ENCODE data around the gene MCM5. TPM values are rescaled to one million over a fixed set of nuclear protein-coding genes. Genes with fewer than 3 reads are reported as not detected.
"Not testable (repeated sequence)": the region's sequence is repeated elsewhere in the genome, so short reads cannot be mapped to it uniquely, and the experiment has no call there.

The MCM5 gene
- total and polyA plus RNA-seq, 2 of the 13 experiments (the other 11 are each of a cell fraction or from before 2014, with no cell fraction given), result 40.2 to 93.5 TPM

- TF ChIP-seq CREB1 (IDR thresholded peaks at IDR 0.05) (peak; percentile 47; the same call in 1 of the 2 replicates), FOXP1 (IDR thresholded peaks at IDR 0.05) (peak; percentile 62; the same call in 1 of the 2 replicates), FOXP1 (CRISPR knock-in tag; IDR thresholded peaks at IDR 0.05) (peak; percentile 96), GATAD1 (CRISPR knock-in tag; IDR thresholded peaks at IDR 0.05) (0 out of 2 replicates have a peak, but pooled peaks have one; percentile 54), ZNF205 (CRISPR knock-in tag; IDR thresholded peaks at IDR 0.05) (0 out of 2 replicates have a peak, but pooled peaks have one; percentile 37), BCL6 (CRISPR knock-in tag; IDR thresholded peaks at IDR 0.05) (peak; percentile 72), SAP130 (CRISPR knock-in tag; IDR thresholded peaks at IDR 0.05; ENCODE audit: low read depth) (peak; percentile 82), MEF2D (CRISPR knock-in tag; IDR thresholded peaks at IDR 0.05) (peak; percentile 55; the same call in 1 of the 2 replicates), SOX5 (CRISPR knock-in tag; IDR thresholded peaks at IDR 0.05; ENCODE audit: borderline replicate concordance) (peak; percentile 90; the same call in 1 of the 2 replicates), JUN (CRISPR knock-in tag; IDR thresholded peaks at IDR 0.05) (peak; percentile 83), KLF16 (CRISPR knock-in tag; IDR thresholded peaks at IDR 0.05) (peak in 1 of 2 experiments; percentile 70; a peak in 2 of 4 replicates), ZFP36L1 (CRISPR knock-in tag; IDR thresholded peaks at IDR 0.05) (peak; percentile 48; the same call in 1 of the 2 replicates), TBX2 (CRISPR knock-in tag; IDR thresholded peaks at IDR 0.05; ENCODE audit: borderline replicate concordance) (peak; percentile 48; the same call in 1 of the 2 replicates), RXRB (CRISPR knock-in tag; IDR thresholded peaks at IDR 0.05; ENCODE audit: borderline replicate concordance) (peak; percentile 84), KDM3A (CRISPR knock-in tag; IDR thresholded peaks at IDR 0.05; ENCODE audit: low read depth) (0 out of 2 replicates have a peak, but pooled peaks have one; percentile 24), FOXK2 (IDR thresholded peaks at IDR 0.05) (peak; percentile 48; the same call in 1 of the 2 replicates), CEBPG (CRISPR knock-in tag; IDR thresholded peaks at IDR 0.05) (peak; percentile 50), SOX6 (CRISPR knock-in tag; IDR thresholded peaks at IDR 0.05) (peak; percentile 92), BHLHE40 (IDR thresholded peaks at IDR 0.05; ENCODE audit: low read length) (0 out of 2 replicates have a peak, but pooled peaks have one; percentile 12), FOXK1 (CRISPR knock-in tag; IDR thresholded peaks at IDR 0.05; ENCODE audit: borderline replicate concordance, low read depth) (peak; percentile 95)
- not testable (repeated sequence) for TF ChIP-seq CREB1 (CRISPR knock-in tag; IDR thresholded peaks at IDR 0.05); SOX6 (IDR thresholded peaks at IDR 0.05)
- TF ChIP-seq, protein P1, sequence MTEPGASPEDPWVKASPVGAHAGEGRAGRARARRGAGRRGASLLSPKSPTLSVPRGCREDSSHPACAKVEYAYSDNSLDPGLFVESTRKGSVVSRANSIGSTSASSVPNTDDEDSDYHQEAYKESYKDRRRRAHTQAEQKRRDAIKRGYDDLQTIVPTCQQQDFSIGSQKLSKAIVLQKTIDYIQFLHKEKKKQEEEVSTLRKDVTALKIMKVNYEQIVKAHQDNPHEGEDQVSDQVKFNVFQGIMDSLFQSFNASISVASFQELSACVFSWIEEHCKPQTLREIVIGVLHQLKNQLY (CRISPR knock-in tag; IDR thresholded peaks at IDR 0.05), result 0 out of 2 replicates have a peak, but pooled peaks have one; percentile 22
- TF ChIP-seq, protein P2, sequence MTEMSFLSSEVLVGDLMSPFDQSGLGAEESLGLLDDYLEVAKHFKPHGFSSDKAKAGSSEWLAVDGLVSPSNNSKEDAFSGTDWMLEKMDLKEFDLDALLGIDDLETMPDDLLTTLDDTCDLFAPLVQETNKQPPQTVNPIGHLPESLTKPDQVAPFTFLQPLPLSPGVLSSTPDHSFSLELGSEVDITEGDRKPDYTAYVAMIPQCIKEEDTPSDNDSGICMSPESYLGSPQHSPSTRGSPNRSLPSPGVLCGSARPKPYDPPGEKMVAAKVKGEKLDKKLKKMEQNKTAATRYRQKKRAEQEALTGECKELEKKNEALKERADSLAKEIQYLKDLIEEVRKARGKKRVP (CRISPR knock-in tag; IDR thresholded peaks at IDR 0.05), result peak in 1 of 2 experiments; percentile 52; a peak in 2 of 4 replicates
- TF ChIP-seq, protein P3, sequence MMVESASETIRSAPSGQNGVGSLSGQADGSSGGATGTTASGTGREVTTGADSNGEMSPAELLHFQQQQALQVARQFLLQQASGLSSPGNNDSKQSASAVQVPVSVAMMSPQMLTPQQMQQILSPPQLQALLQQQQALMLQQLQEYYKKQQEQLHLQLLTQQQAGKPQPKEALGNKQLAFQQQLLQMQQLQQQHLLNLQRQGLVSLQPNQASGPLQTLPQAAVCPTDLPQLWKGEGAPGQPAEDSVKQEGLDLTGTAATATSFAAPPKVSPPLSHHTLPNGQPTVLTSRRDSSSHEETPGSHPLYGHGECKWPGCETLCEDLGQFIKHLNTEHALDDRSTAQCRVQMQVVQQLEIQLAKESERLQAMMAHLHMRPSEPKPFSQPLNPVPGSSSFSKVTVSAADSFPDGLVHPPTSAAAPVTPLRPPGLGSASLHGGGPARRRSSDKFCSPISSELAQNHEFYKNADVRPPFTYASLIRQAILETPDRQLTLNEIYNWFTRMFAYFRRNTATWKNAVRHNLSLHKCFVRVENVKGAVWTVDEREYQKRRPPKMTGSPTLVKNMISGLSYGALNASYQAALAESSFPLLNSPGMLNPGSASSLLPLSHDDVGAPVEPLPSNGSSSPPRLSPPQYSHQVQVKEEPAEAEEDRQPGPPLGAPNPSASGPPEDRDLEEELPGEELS (CRISPR knock-in tag; IDR thresholded peaks at IDR 0.05), result peak; percentile 63
- TF ChIP-seq, protein P4, sequence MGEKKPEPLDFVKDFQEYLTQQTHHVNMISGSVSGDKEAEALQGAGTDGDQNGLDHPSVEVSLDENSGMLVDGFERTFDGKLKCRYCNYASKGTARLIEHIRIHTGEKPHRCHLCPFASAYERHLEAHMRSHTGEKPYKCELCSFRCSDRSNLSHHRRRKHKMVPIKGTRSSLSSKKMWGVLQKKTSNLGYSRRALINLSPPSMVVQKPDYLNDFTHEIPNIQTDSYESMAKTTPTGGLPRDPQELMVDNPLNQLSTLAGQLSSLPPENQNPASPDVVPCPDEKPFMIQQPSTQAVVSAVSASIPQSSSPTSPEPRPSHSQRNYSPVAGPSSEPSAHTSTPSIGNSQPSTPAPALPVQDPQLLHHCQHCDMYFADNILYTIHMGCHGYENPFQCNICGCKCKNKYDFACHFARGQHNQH (CRISPR knock-in tag; IDR thresholded peaks at IDR 0.05), result peak; percentile 53; the same call in 1 of the 2 replicates
- TF ChIP-seq, protein P5, sequence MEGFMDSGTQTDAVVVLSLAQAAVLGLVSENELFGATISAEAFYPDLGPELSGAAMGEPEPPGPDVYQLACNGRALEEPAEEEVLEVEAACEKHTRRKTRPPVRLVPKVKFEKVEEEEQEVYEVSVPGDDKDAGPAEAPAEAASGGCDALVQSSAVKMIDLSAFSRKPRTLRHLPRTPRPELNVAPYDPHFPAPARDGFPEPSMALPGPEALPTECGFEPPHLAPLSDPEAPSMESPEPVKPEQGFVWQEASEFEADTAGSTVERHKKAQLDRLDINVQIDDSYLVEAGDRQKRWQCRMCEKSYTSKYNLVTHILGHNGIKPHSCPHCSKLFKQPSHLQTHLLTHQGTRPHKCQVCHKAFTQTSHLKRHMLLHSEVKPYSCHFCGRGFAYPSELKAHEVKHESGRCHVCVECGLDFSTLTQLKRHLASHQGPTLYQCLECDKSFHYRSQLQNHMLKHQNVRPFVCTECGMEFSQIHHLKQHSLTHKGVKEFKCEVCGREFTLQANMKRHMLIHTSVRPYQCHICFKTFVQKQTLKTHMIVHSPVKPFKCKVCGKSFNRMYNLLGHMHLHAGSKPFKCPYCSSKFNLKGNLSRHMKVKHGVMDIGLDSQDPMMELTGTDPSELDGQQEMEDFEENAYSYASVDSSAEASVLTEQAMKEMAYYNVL (CRISPR knock-in tag; IDR thresholded peaks at IDR 0.05; ENCODE audit: borderline replicate concordance), result peak; percentile 68; the same call in 1 of the 2 replicates
Measured at GRCh38 chr22:35364230-35364629, 35.7 kb upstream of the MCM5 start (continued).

Measured in HepG2 (cell line).